ENCODE data around the gene ZSWIM3.

The ZSWIM3 gene

GRCh38 chr20:45836841-45837240, 20.6 kb upstream of the ZSWIM3 start:
- H3K27ac ChIP-seq = peak overlapping the region; percentile 41 to 97
- intact Hi-C loops (cut with DNase I; ENCODE audit: low total_unique reads) = no loop called here
- no peak for TF ChIP-seq CTCF (IDR thresholded peaks at IDR 0.05)
- H3K27me3 ChIP-seq = no peaks in the 10 kb centered on the region
- H3K9me3 ChIP-seq = no peaks in the 10 kb centered on the region
- H3K36me3 ChIP-seq = peaks cover 21 to 40% (median 30%) of the 10 kb centered on the region in 3 donors
- H3K4me1 ChIP-seq = peaks cover 0 to 75% (median 37%) of the 10 kb centered on the region in 4 donors
- H3K4me3 ChIP-seq = peak overlapping the region in 1 of 2 donors; percentile 20
- DNase-seq = no peak

- no peaks in the 10 kb centered on the region for H3K27me3 ChIP-seq
- H3K36me3 ChIP-seq = peaks cover 42 to 78% (median 61%) of the 10 kb centered on the region in 3 donors
- no peaks in the 10 kb centered on the region for H3K9me3 ChIP-seq
- no peak for TF ChIP-seq CTCF (IDR thresholded peaks at IDR 0.05)
- no peak for DNase-seq
- H3K4me1 ChIP-seq = peaks cover 0 to 63% (median 15%) of the 10 kb centered on the region in 4 donors
- peak overlapping the region; percentile 8 to 44 for H3K27ac ChIP-seq
- intact Hi-C loops (cut with DNase I; ENCODE audit: low total_unique reads) = no loop called here
- no peak overlapping the region for H3K4me3 ChIP-seq
Observed at GRCh38 chr20:45840700-45841198, 16.7 kb upstream of the ZSWIM3 start.

- Histone ChIP-seq H3K9me3 (no peaks in the 10 kb centered on the region), H3K4me1 (peaks cover 0 to 57% (median 11%) of the 10 kb centered on the region in 4 donors), H3K27ac (peak overlapping the region; percentile 33 to 44), H3K4me3 (no peak overlapping the region), H3K36me3 (peaks cover 42 to 86% (median 69%) of the 10 kb centered on the region in 3 donors), H3K27me3 (no peaks in the 10 kb centered on the region)
- TF ChIP-seq CTCF (IDR thresholded peaks at IDR 0.05) = no peak
- DNase-seq = no peak
- intact Hi-C loops (cut with DNase I; ENCODE audit: low total_unique reads) = no loop called here
Observed at GRCh38 chr20:45841407-45842129, 15.8 kb upstream of the ZSWIM3 start.

GRCh38 chr20:45842169-45842812, 15.1 kb upstream of the ZSWIM3 start:
- Histone ChIP-seq H3K4me1 (peaks cover 0 to 50% (median 6%) of the 10 kb centered on the region in 4 donors), H3K9me3 (no peaks in the 10 kb centered on the region), H3K4me3 (no peak overlapping the region), H3K27ac (peak overlapping the region; percentile 33 to 44), H3K36me3 (peaks cover 36 to 93% (median 75%) of the 10 kb centered on the region in 3 donors), H3K27me3 (no peaks in the 10 kb centered on the region)
- DNase-seq = no peak
- TF ChIP-seq CTCF (IDR thresholded peaks at IDR 0.05) = no peak
- intact Hi-C loops (cut with DNase I; ENCODE audit: low total_unique reads) = no loop called here

- Histone ChIP-seq H3K27ac (peak overlapping the region in 1 of 2 donors; percentile 44), H3K27me3 (no peaks in the 10 kb centered on the region), H3K9me3 (no peaks in the 10 kb centered on the region), H3K4me1 (peaks cover 0 to 40% (median 6%) of the 10 kb centered on the region in 4 donors), H3K36me3 (peaks cover 43 to 98% (median 76%) of the 10 kb centered on the region in 3 donors), H3K4me3 (no peak overlapping the region)
- TF ChIP-seq CTCF (IDR thresholded peaks at IDR 0.05) = no peak
- intact Hi-C loops (cut with DNase I; ENCODE audit: low total_unique reads) = no loop called here
- DNase-seq = no peak
Observed at GRCh38 chr20:45843506-45843905, 13.9 kb upstream of the ZSWIM3 start.
